Body of pancreas (tissue), 4 donors: ENCODE measurements around the gene QRICH2. TPM values are rescaled to one million over a fixed set of nuclear protein-coding genes. Genes with fewer than 3 reads are reported as not detected.
"Not testable (repeated sequence)": the region's sequence is repeated elsewhere in the genome, so short reads cannot be mapped to it uniquely, and the experiment has no call there.

Experiments
- ATAC-seq: fragments of 150-250 bp; one replicate; pipeline ENCODE4 v1.9.1; 2016
- DNase-seq, 4 donors: peaks; one replicate each; pipeline ENCODE4 v3.0.0-alpha.2; 2019
- H3K27ac ChIP-seq, 4 donors: fragments of 200-600 bp; sonication (generic); 1 replicate in 3 of 4; 2 replicates in 1 of 4; pipeline versions ENCODE4 v1.5.1 to v1.6.1; 2016 to 2019; ENCODE audit warnings: mild to moderate bottlenecking in 1 of 4, mixed read lengths in 1 of 4, moderate library complexity in 1 of 4
- H3K27me3 ChIP-seq, 2 donors: fragments of 200-600 bp; sonication (generic); one replicate each; pipeline ENCODE4 v1.6.0; 2016; ENCODE audit warnings: mild to moderate bottlenecking in 1 of 2
- H3K36me3 ChIP-seq, 2 donors: fragments of 200-600 bp; sonication (generic); replicated peaks in 1 of 2; 2 replicates each; pipeline ENCODE4 v1.5.1; 2016; ENCODE audit warnings: low read depth in 2 of 2; ENCODE audit not compliant: insufficient read depth in 1 of 2
- H3K4me1 ChIP-seq: fragments of 200-600 bp; sonication (generic); one replicate; pipeline ENCODE4 v1.6.0; 2016
- H3K4me3 ChIP-seq, 2 donors: fragments of 200-600 bp; sonication (generic); 1 replicate in 1 of 2; 2 replicates in 1 of 2; pipeline ENCODE4 v1.5.1; 2016 to 2019
- H3K9me3 ChIP-seq, 3 donors: fragments of 200-600 bp; sonication (generic); 1 replicate in 2 of 3; 2 replicates in 1 of 3; pipeline ENCODE4 v1.5.1; 2016
- POLR2A ChIP-seq, 3 donors: fragments of 450-650 bp; IDR thresholded peaks; one replicate each; pipeline ENCODE4 v1.6.1; 2016; ENCODE audit warnings: antibody characterized with exemption in 3 of 3, mild to moderate bottlenecking in 2 of 3
- WGBS, 2 donors: methylation state at CpG; one replicate each; pipeline ENCODE4 v1.1.5; 2017; 5-methylcytosine and 5-hydroxymethylcytosine counted together
- intact Hi-C: fragments of 100-400 bp; cut with DNase I; formaldehyde crosslinking; loops from one replicate; pipeline ENCODE4 v1.15.1; 2023
- small RNA-seq: library from RNA; depleted of rRNA; stranded (forward); fragments of <200 nt; gene quantifications from one replicate; pipeline ENCODE3, GENCODE V24; 2016
- total RNA-seq, 2 donors: library from RNA; depleted of rRNA; stranded (reverse); fragments of >200 nt; gene quantifications; one replicate each; pipeline ENCODE4 v1.1.0, GENCODE V29; 2016
- TF ChIP-seq, protein P1 (sequence below), 7 experiments: fragments of 450-650 bp in 4 of 7; fragments of 200-600 bp in 3 of 7; sonication (generic) in 3 of 7; IDR thresholded peaks; one replicate each; pipeline ENCODE4 v1.5.1; 2016 to 2019; ENCODE audit warnings: antibody characterized with exemption in 7 of 7

The QRICH2 gene
- total RNA-seq, 2 donors from 2014 or later: 0.66 to 1.6 TPM

DNA sequence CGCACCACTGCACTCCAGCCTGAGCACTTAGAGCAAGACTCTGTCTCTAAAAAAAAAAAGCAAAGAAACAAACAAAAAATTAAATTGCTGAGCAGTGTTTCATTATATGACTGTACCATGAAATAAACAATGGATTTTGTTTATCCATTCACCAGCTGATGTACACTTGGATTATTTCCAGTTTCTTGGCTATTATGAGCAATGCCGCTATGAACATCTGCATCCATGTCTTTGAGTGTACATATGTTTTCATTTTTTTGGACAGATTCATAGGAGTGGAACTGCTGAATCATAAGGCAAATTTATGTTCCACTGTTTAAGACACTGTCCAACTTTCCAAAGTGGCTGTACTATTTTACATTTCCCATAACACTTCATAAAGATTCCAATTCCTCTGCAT is 75.7 kb downstream of the QRICH2 start:
- TF ChIP-seq POLR2A (IDR thresholded peaks at IDR 0.05): no peak
- TF ChIP-seq, protein P1, sequence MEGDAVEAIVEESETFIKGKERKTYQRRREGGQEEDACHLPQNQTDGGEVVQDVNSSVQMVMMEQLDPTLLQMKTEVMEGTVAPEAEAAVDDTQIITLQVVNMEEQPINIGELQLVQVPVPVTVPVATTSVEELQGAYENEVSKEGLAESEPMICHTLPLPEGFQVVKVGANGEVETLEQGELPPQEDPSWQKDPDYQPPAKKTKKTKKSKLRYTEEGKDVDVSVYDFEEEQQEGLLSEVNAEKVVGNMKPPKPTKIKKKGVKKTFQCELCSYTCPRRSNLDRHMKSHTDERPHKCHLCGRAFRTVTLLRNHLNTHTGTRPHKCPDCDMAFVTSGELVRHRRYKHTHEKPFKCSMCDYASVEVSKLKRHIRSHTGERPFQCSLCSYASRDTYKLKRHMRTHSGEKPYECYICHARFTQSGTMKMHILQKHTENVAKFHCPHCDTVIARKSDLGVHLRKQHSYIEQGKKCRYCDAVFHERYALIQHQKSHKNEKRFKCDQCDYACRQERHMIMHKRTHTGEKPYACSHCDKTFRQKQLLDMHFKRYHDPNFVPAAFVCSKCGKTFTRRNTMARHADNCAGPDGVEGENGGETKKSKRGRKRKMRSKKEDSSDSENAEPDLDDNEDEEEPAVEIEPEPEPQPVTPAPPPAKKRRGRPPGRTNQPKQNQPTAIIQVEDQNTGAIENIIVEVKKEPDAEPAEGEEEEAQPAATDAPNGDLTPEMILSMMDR (IDR thresholded peaks at IDR 0.05): no peak
- H3K27ac ChIP-seq: no peak overlapping the region
- H3K4me3 ChIP-seq: no peak overlapping the region
- no peaks in the 10 kb centered on the region for H3K4me1 ChIP-seq
- intact Hi-C loops: no loop called here
- no peaks in the 10 kb centered on the region for H3K9me3 ChIP-seq
- WGBS, 2 donors: 89 to 93% methylated on average over 2 of the region's 2 CpGs
- no peaks in the 10 kb centered on the region for H3K36me3 ChIP-seq
- DNase-seq (no peak), ATAC-seq (no peak)
- H3K27me3 ChIP-seq: no peaks in the 10 kb centered on the region

DNA sequence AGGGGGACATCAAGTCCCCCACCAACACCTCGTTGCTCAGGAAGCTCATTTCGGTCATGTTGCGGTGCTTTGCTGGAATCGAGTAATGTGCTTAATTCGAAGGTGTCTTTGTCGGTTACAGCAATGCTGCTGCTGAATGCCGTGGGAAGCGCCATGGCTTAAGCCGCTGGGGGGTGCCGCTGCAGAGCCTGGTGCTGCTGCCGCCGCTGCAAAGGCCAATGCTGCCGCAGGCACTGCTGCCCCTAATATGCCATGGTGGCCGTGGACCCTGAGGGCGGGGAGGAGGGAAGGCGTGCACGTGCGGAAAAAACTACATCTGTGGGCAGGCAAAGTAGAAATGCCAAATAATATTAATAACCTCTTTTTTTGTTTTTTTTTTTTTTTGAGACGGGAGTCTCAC is 81.3 kb downstream of the QRICH2 start:
- H3K4me3 ChIP-seq, intact Hi-C loops, H3K9me3 ChIP-seq, H3K4me1 ChIP-seq, DNase-seq, H3K27ac ChIP-seq, ATAC-seq, H3K27me3 ChIP-seq, H3K36me3 ChIP-seq: not testable (repeated sequence)
- 84 to 87% methylated on average over 14 to 19 of the region's 19 CpGs for WGBS, 2 donors

DNA sequence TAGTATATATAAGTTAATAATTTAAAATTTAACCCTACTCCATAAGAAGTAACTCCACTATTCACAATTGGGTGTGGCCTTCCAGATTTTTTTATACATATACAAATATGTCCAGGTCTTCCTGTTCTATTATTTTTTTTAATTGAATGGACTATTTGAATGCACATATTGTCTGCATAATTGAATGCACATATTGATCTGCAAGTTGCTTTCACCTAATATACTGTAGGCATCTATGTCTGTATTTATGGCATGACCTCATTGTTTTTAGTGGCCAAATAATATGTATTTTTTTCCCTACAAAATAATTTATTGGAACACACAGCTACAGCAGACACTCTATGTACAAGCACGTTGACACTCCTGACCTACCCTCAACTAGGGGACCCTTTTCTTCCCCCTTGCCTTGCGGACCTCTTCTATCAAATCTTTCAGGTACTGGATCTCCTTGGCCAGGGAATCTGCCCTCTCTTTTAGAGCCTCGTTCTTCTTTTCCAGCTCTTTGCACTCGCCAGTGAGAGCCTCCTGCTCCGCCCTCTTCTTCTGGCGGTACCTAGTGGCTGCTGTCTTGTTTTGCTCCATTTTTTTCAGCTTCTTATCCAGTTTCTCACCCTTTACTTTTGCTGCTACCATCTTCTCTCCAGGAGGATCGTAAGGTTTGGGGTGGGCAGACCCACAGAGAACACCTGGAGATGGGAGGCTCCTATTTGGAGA is 82.5 kb downstream of the QRICH2 start:
- 82 to 85% methylated on average over 7 of the region's 7 CpGs for WGBS, 2 donors

More for the DNA sequence above, 82.5 kb downstream of the QRICH2 start:
- H3K36me3 ChIP-seq, DNase-seq, ATAC-seq, H3K4me3 ChIP-seq, H3K27ac ChIP-seq, H3K9me3 ChIP-seq, H3K27me3 ChIP-seq, intact Hi-C loops, H3K4me1 ChIP-seq: not testable (repeated sequence)

Small RNAs within 50 kb of the gene (small RNA-seq; reads per million reads assigned to genes)
- gene RF00019 (not detected), gene RNU6-24P (not detected)

Other genes starting within 250 kb of the QRICH2 start
- 10 to 100 TPM; 26.2 to 27.7 TPM for gene SRP68, start 235.8 kb downstream of the QRICH2 start, total RNA-seq
- gene GALR2, start 233.5 kb downstream of the QRICH2 start, total RNA-seq: under 1 TPM in 1 of 2 donors, not detected in 1; 0.52 TPM
- not detected for gene ZACN, start 229.1 kb downstream of the QRICH2 start, total RNA-seq
- gene EXOC7, start 204.5 kb downstream of the QRICH2 start, total RNA-seq: 10 to 100 TPM; 53.2 to 73.2 TPM
- 1 to 10 TPM in 1 of 2 donors, under 1 TPM in 1; 0.33 to 3.4 TPM for gene FOXJ1, start 167.0 kb downstream of the QRICH2 start, total RNA-seq
- gene RNF157, start 67.8 kb downstream of the QRICH2 start, total RNA-seq: 10 to 100 TPM in 1 of 2 donors, 1 to 10 TPM in 1; 4.7 to 29.3 TPM
- gene UBALD2, start 42.9 kb downstream of the QRICH2 start, total RNA-seq: 1 to 10 TPM; 4.2 to 7.3 TPM
- 10 to 100 TPM; 34.8 to 55.7 TPM for gene PRPSAP1, start 45.6 kb upstream of the QRICH2 start, total RNA-seq
- gene SPHK1, start 76.3 kb upstream of the QRICH2 start, total RNA-seq: 10 to 100 TPM; 12.2 to 46.5 TPM
- 10 to 100 TPM; 17.1 to 30.3 TPM for gene UBE2O, start 144.9 kb upstream of the QRICH2 start, total RNA-seq
- not detected for gene AANAT, start 159.3 kb upstream of the QRICH2 start, total RNA-seq
- gene RHBDF2, start 193.1 kb upstream of the QRICH2 start, total RNA-seq: 10 to 100 TPM; 23.1 to 48.1 TPM
- 10 to 100 TPM in 1 of 2 donors, 1 to 10 TPM in 1; 9.6 to 21.1 TPM for gene CYGB, start 229.4 kb upstream of the QRICH2 start, total RNA-seq
- gene PRCD, start 231.8 kb upstream of the QRICH2 start, total RNA-seq: 1 to 10 TPM in 1 of 2 donors, under 1 TPM in 1; 0.52 to 4.6 TPM